ENCODE results near the gene BAIAP3. TPM values are rescaled to one million over a fixed set of nuclear protein-coding genes. Genes with fewer than 3 reads are reported as not detected.

Gene BAIAP3
- total RNA-seq, 2 experiments from 2014 or later: 19.6 to 21.5 TPM

- Histone ChIP-seq H3K27me3 (ENCODE audit: control insufficient read depth in 1 of 2, insufficient read depth in 2 of 2, low read length in 2 of 2) (no peaks in the 10 kb centered on the region), H3K36me3 (ENCODE audit: insufficient read depth, low read length) (peaks cover 50% of the 10 kb centered on the region), H3K4me1 (ENCODE audit: insufficient read depth, low read length) (peaks cover 55% of the 10 kb centered on the region), H3K4me3 (ENCODE audit: low read length) (peak overlapping the region; percentile 1), H3K9me3 (ENCODE audit: control insufficient read depth in 1 of 2, insufficient read depth in 1 of 2, low read length in 2 of 2) (no peaks in the 10 kb centered on the region), H3K27ac (ENCODE audit: low read depth in 1 of 2, low read length in 2 of 2) (no peak overlapping the region)
- ChIA-PET POLR2A (no interaction called here), CTCF (no interaction called here)
- Mint-ChIP-seq H3K4me1 (ENCODE audit: low read depth) (peaks cover 29% of the 10 kb centered on the region), H3K4me3 (peak overlapping the region; percentile 34), H3K27ac (peak overlapping the region; percentile 24), H3K9me3 (no peaks in the 10 kb centered on the region), H3K27me3 (no peaks in the 10 kb centered on the region), H3K36me3 (ENCODE audit: low read depth) (peaks cover 54% of the 10 kb centered on the region)
- intact Hi-C loops (cut with DNase I, micrococcal nuclease): loop anchor here in 1 of 2 experiments (2.0 kb wide), 1 partner anchor 18 kb away; no protein-coding TSS in a partner anchor
- ATAC-seq (ENCODE audit: poor library complexity) (no peak), DNase-seq (peak in 1 of 14 experiments; percentile 15)
- TF ChIP-seq CTCF (IDR thresholded peaks at IDR 0.05): no peak
Observed at GRCh38 chr16:1312467-1312816, 21.0 kb upstream of the BAIAP3 start.

DNA sequence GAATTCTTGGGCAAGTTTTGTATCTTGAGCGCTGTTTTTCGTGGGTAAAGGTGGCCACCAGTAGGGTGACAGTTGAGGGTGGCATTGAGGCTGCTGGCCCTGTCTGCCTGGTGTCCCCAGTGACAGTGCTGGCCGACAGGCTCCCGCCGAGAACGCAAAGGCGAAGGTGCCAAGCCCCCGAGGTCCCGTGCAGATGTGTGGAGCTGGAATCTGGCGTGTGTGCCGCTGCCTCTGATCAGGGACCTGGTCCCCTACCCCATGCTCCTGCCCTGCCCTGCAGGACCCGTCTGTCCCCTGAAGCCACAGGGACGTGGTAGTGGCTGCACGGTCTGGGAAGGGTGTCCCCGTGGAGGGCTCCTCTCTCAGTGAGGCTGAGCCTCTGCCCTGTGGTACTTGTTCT is 20.5 kb upstream of the BAIAP3 start:
- intact Hi-C loops (cut with DNase I, micrococcal nuclease): loop anchor here in 1 of 2 experiments (2.0 kb wide), 1 partner anchor 18 kb away; no protein-coding TSS in a partner anchor
- peak overlapping the region; percentile 67 for H3K4me3 Mint-ChIP-seq
- no peaks in the 10 kb centered on the region for H3K9me3 Mint-ChIP-seq
- peaks cover 59% of the 10 kb centered on the region for H3K36me3 Mint-ChIP-seq (ENCODE audit: low read depth)
- CTCF ChIA-PET: no interaction called here
- DNase-seq (no peak), ATAC-seq (ENCODE audit: poor library complexity) (no peak)
- Histone ChIP-seq H3K4me1 (ENCODE audit: insufficient read depth, low read length) (peaks cover 54% of the 10 kb centered on the region), H3K36me3 (ENCODE audit: insufficient read depth, low read length) (peaks cover 55% of the 10 kb centered on the region), H3K27ac (ENCODE audit: low read depth in 1 of 2, low read length in 2 of 2) (no peak overlapping the region), H3K9me3 (ENCODE audit: control insufficient read depth in 1 of 2, insufficient read depth in 1 of 2, low read length in 2 of 2) (no peaks in the 10 kb centered on the region), H3K4me3 (ENCODE audit: low read length) (no peak overlapping the region), H3K27me3 (ENCODE audit: control insufficient read depth in 1 of 2, insufficient read depth in 2 of 2, low read length in 2 of 2) (no peaks in the 10 kb centered on the region)
- no peak for TF ChIP-seq CTCF (IDR thresholded peaks at IDR 0.05)
- peaks cover 29% of the 10 kb centered on the region for H3K4me1 Mint-ChIP-seq (ENCODE audit: low read depth)
- POLR2A ChIA-PET: interaction anchor here (0.7 kb wide), 1 partner anchor 24 kb away, joined by 3 read pairs; no protein-coding TSS in a partner anchor
- no peaks in the 10 kb centered on the region for H3K27me3 Mint-ChIP-seq
- H3K27ac Mint-ChIP-seq: peak overlapping the region; percentile 24

DNA sequence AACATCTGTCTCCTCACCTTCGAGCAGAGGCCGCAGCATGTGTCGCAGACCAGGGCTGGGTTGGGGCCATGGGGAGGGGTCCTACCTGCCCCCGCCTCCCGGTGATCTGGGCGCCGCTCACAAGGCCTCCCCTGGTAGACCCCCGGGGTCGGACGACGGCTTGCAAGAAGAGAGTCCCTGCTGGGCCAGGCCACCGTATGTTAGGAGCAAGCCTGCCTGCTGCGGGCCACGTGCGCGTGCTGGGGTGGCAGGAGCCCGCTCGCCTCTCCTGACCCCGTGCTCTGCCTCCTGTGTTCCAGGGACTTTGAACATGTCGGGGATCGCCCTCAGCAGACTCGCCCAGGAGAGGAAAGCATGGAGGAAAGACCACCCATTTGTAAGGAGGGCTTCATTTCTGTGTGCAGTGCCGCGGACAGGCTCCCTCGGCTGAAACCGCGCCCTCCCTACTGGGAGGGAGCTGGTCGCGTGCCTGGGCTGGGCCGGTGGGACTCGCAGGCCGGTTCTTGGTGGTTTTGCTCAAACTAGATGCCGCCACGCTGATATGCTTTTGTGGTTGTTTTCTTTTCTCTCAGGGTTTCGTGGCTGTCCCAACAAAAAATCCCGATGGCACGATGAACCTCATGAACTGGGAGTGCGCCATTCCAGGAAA is 19.6 kb upstream of the BAIAP3 start:
- Mint-ChIP-seq H3K4me3 (no peak overlapping the region), H3K9me3 (no peaks in the 10 kb centered on the region), H3K36me3 (ENCODE audit: low read depth) (peaks cover 68% of the 10 kb centered on the region), H3K27ac (no peak overlapping the region), H3K4me1 (ENCODE audit: low read depth) (peaks cover 27% of the 10 kb centered on the region), H3K27me3 (no peaks in the 10 kb centered on the region)
- Histone ChIP-seq H3K4me1 (ENCODE audit: insufficient read depth, low read length) (peaks cover 47% of the 10 kb centered on the region), H3K4me3 (ENCODE audit: low read length) (no peak overlapping the region), H3K27ac (ENCODE audit: low read depth in 1 of 2, low read length in 2 of 2) (no peak overlapping the region), H3K36me3 (ENCODE audit: insufficient read depth, low read length) (peaks cover 64% of the 10 kb centered on the region), H3K9me3 (ENCODE audit: control insufficient read depth in 1 of 2, insufficient read depth in 1 of 2, low read length in 2 of 2) (no peaks in the 10 kb centered on the region), H3K27me3 (ENCODE audit: control insufficient read depth in 1 of 2, insufficient read depth in 2 of 2, low read length in 2 of 2) (no peaks in the 10 kb centered on the region)
- TF ChIP-seq CTCF (IDR thresholded peaks at IDR 0.05): no peak
- ChIA-PET CTCF (no interaction called here), POLR2A (no interaction called here)
- no peak for DNase-seq
- no peak for ATAC-seq (ENCODE audit: poor library complexity)
- intact Hi-C loops (cut with DNase I, micrococcal nuclease): loop anchor here in 1 of 2 experiments (2.0 kb wide), 1 partner anchor 17 kb away; no protein-coding TSS in a partner anchor

All from CD4-positive, alpha-beta T cell (primary cell).